GM15510 (cell line): ENCODE data around the gene MAPT.

ENCODE experiments used
- POLR2A ChIP-seq: IDR thresholded peaks from 3 replicates; pipeline ENCODE4 v1.6.1; 2011; ENCODE audit warnings: borderline replicate concordance; ENCODE audit not compliant: insufficient read length; ENCODE audit errors: extremely low read depth

MAPT gene

GRCh38 chr17:45963889-45964288 lies 69.5 kb downstream of the MAPT start:
- TF ChIP-seq POLR2A, result no peak

- TF ChIP-seq POLR2A, result no peak
These were observed 70.3 kb downstream of the MAPT start for GRCh38 chr17:45964634-45965033.

- no peak for TF ChIP-seq POLR2A
These were observed 71.5 kb downstream of the MAPT start for GRCh38 chr17:45965812-45966211.

- no peak for TF ChIP-seq POLR2A
These were observed 72.4 kb downstream of the MAPT start for GRCh38 chr17:45966606-45967280.

GRCh38 chr17:45967378-45967777 lies 73.0 kb downstream of the MAPT start:
- no peak for TF ChIP-seq POLR2A

- TF ChIP-seq POLR2A, result no peak
These were observed 74.4 kb downstream of the MAPT start for GRCh38 chr17:45968732-45969131.

GRCh38 chr17:45969726-45970125 lies 75.4 kb downstream of the MAPT start:
- TF ChIP-seq POLR2A, result no peak

- TF ChIP-seq POLR2A, result no peak
These were observed 76.3 kb downstream of the MAPT start for GRCh38 chr17:45970659-45971058.

GRCh38 chr17:45971698-45972141 lies 77.4 kb downstream of the MAPT start:
- TF ChIP-seq POLR2A, result no peak

- TF ChIP-seq POLR2A, result no peak
These were observed 78.2 kb downstream of the MAPT start for GRCh38 chr17:45972531-45972930.

- no peak for TF ChIP-seq POLR2A
These were observed 78.9 kb downstream of the MAPT start for GRCh38 chr17:45973099-45973780.

- no peak for TF ChIP-seq POLR2A
These were observed 79.8 kb downstream of the MAPT start for GRCh38 chr17:45973946-45974859.

- TF ChIP-seq POLR2A, result no peak
These were observed 80.7 kb downstream of the MAPT start for GRCh38 chr17:45974916-45975630.

- TF ChIP-seq POLR2A, result no peak
These were observed 81.4 kb downstream of the MAPT start for GRCh38 chr17:45975640-45976295.
